Ishikawa (cell line): ENCODE measurements around the gene SYNE3.

Experiments used
- CEBPB ChIP-seq: IDR thresholded peaks from 2 replicates; pipeline ENCODE4 v1.6.1; 2012
- CREB1 ChIP-seq: IDR thresholded peaks from 2 replicates; pipeline ENCODE4 v1.6.1; 2012; ENCODE audit warnings: low read depth
- EGR1 ChIP-seq: IDR thresholded peaks from 2 replicates; pipeline ENCODE4 v1.6.1; 2012
- EP300 ChIP-seq: IDR thresholded peaks from 2 replicates; pipeline ENCODE4 v1.6.1; 2012; ENCODE audit warnings: borderline replicate concordance
- FOXM1 ChIP-seq: IDR thresholded peaks from 2 replicates; pipeline ENCODE4 v1.6.1; 2012; ENCODE audit warnings: low read depth, borderline replicate concordance
- NFIC ChIP-seq: IDR thresholded peaks from 2 replicates; pipeline ENCODE4 v1.6.1; 2012
- RAD21 ChIP-seq: IDR thresholded peaks from 2 replicates; pipeline ENCODE4 v1.6.1; 2012; ENCODE audit warnings: low read depth
- REST ChIP-seq: IDR thresholded peaks from 2 replicates; pipeline ENCODE4 v1.6.1; 2012; ENCODE audit warnings: low read depth, mild to moderate bottlenecking
- TAF1 ChIP-seq: IDR thresholded peaks from 2 replicates; pipeline ENCODE4 v1.6.1; 2012; ENCODE audit warnings: low read depth, mild to moderate bottlenecking
- TCF12 ChIP-seq: IDR thresholded peaks from 2 replicates; pipeline ENCODE4 v1.6.1; 2012; ENCODE audit warnings: low read depth
- TEAD4 ChIP-seq: IDR thresholded peaks from 2 replicates; pipeline ENCODE4 v1.6.1; 2012
- USF1 ChIP-seq: IDR thresholded peaks from 2 replicates; pipeline ENCODE4 v1.6.1; 2012
- YY1 ChIP-seq: IDR thresholded peaks from 2 replicates; pipeline ENCODE4 v1.6.1; 2012; ENCODE audit warnings: low read depth
- ZBTB7A ChIP-seq: IDR thresholded peaks from 2 replicates; pipeline ENCODE4 v1.6.1; 2012; ENCODE audit warnings: low read depth
- TF ChIP-seq, protein P1 (sequence below): IDR thresholded peaks from 2 replicates; pipeline ENCODE4 v1.6.1; 2012

Gene SYNE3

GRCh38 chr14:95557291-95557690, 40.8 kb upstream of the SYNE3 start:
- TF ChIP-seq TEAD4 (no peak), NFIC (no peak), EP300 (no peak), USF1 (no peak), CREB1 (no peak), CEBPB (no peak), EGR1 (no peak), FOXM1 (no peak), TCF12 (no peak), YY1 (no peak), TAF1 (no peak), REST (no peak)
- TF ChIP-seq, protein P1, sequence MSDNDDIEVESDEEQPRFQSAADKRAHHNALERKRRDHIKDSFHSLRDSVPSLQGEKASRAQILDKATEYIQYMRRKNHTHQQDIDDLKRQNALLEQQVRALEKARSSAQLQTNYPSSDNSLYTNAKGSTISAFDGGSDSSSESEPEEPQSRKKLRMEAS = no peak

GRCh38 chr14:95555053-95555452, 38.6 kb upstream of the SYNE3 start:
- TF ChIP-seq EGR1 = no peak
- TF ChIP-seq USF1 = no peak
- no peak for TF ChIP-seq TEAD4
- no peak for TF ChIP-seq CREB1
- TF ChIP-seq REST = no peak
- no peak for TF ChIP-seq ZBTB7A
- no peak for TF ChIP-seq NFIC
- TF ChIP-seq EP300 = no peak
- TF ChIP-seq TCF12 = no peak
- no peak for TF ChIP-seq TAF1
- TF ChIP-seq, protein P1 = no peak
- no peak for TF ChIP-seq FOXM1
- no peak for TF ChIP-seq YY1
- TF ChIP-seq RAD21 = no peak
- TF ChIP-seq CEBPB = no peak

DNA sequence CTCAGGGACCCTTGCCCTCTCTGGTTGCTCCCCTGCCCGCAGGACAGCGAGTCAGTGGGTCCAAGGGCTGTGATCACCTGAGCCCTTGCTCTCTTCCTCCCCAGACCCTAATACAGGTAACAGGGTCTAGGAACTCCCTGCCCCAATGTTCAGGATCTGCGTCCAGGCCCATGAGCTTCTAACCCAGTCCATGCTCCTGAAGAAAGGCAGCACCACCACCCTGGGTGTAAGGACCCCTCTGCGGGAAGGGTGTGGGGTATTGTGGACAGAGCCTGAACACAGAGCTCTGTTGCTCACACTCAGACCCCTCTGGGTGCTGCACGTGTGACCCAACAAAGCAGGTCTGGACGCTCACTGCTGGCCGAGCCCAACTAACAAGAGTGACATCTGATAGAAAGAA, 36.7 kb upstream of the SYNE3 start:
- TF ChIP-seq RAD21 (no peak), CEBPB (no peak), NFIC (no peak), FOXM1 (no peak), TCF12 (no peak), TEAD4 (no peak), USF1 (no peak), REST (no peak), EP300 (no peak), YY1 (no peak), TAF1 (no peak), EGR1 (no peak), ZBTB7A (no peak)
- TF ChIP-seq, protein P1 = no peak

DNA sequence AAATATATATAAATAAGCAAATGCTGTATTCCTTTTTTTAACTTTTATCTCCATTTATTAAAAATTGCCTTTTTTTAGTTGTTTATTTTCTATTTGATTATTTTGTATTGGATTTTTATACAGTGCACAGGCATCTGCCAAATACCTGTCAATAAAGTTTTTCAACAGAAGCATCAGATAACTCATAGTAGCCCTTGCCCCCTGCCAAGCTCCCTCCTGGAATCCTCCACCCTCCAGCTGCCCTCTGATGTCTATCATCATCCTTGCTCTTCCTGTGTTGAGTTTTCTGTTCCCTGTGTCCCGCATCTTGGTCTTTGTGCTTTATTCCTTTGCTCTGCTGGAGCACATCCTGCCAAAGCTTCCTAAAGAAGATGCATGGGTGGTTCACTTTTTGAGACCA, 35.0 kb upstream of the SYNE3 start:
- no peak for TF ChIP-seq TAF1
